Peyer's patch (tissue), 4 donors: ENCODE results near the gene IGF1R. TPM values are rescaled to one million over a fixed set of nuclear protein-coding genes. Genes with fewer than 3 reads are reported as not detected.

Source experiments
- DNase-seq, 3 donors: peaks; one replicate each; pipeline ENCODE4 v3.0.0-alpha.2; 2017 to 2019
- H3K27ac ChIP-seq, 4 donors: fragments of 200-600 bp; sonication (generic); one replicate each; pipeline ENCODE4 v1.5.1; 2016 to 2019
- H3K27me3 ChIP-seq, 2 donors: fragments of 200-600 bp; sonication (generic); one replicate each; pipeline ENCODE4 v1.5.1; 2019
- H3K36me3 ChIP-seq, 3 donors: fragments of 200-600 bp; sonication (generic); one replicate each; pipeline ENCODE4 v1.5.1; 2016 to 2019
- H3K4me1 ChIP-seq, 4 donors: fragments of 200-600 bp; sonication (generic); one replicate each; pipeline ENCODE4 v1.5.1; 2016 to 2019
- H3K4me3 ChIP-seq, 4 donors: fragments of 200-600 bp; sonication (generic); 1 replicate in 3 of 4; 2 replicates in 1 of 4; pipeline ENCODE4 v1.5.1; 2016 to 2019; ENCODE audit warnings: mild to moderate bottlenecking in 1 of 4
- H3K9me3 ChIP-seq, 4 donors: fragments of 200-600 bp; sonication (generic); one replicate each; pipeline ENCODE4 v1.5.1; 2016 to 2019; ENCODE audit warnings: mild to moderate bottlenecking in 1 of 4
- CTCF ChIP-seq, 6 experiments: fragments of 450-650 bp in 4 of 6; fragments of 200-600 bp in 2 of 6; sonication (generic) in 1 of 6; IDR thresholded peaks; one replicate each; pipeline ENCODE4 v1.5.1; 2017 to 2019; ENCODE audit warnings: antibody characterized with exemption in 6 of 6, mild to moderate bottlenecking in 3 of 6, moderate library complexity in 1 of 6
- POLR2A ChIP-seq, 2 donors: fragments of 450-650 bp; IDR thresholded peaks; one replicate each; pipeline ENCODE4 v1.5.1; 2017; ENCODE audit warnings: antibody characterized with exemption in 2 of 2, mild to moderate bottlenecking in 2 of 2, moderate library complexity in 2 of 2
- total RNA-seq, 4 donors: library from RNA; depleted of rRNA; stranded (reverse); fragments of >200 nt; gene quantifications; one replicate each; pipeline ENCODE4 v1.1.0, GENCODE V29; 2016

IGF1R gene
- total RNA-seq, 4 donors from 2014 or later: 29.6 to 176 (median 88.1) TPM

- no peak for DNase-seq
- H3K36me3 ChIP-seq: no peaks in the 10 kb centered on the region
- peaks cover 0 to 23% (median 0%) of the 10 kb centered on the region in 4 donors for H3K4me1 ChIP-seq
- no peak overlapping the region for H3K4me3 ChIP-seq
- H3K27me3 ChIP-seq: no peaks in the 10 kb centered on the region
- no peak overlapping the region for H3K27ac ChIP-seq
- no peaks in the 10 kb centered on the region for H3K9me3 ChIP-seq
- no peak for TF ChIP-seq CTCF (IDR thresholded peaks at IDR 0.05)
- no peak for TF ChIP-seq POLR2A (IDR thresholded peaks at IDR 0.05)
Measured at GRCh38 chr15:98684995-98685525, 36.7 kb downstream of the IGF1R start.

GRCh38 chr15:98686983-98687382 lies 38.6 kb downstream of the IGF1R start:
- TF ChIP-seq CTCF (IDR thresholded peaks at IDR 0.05): no peak
- no peak for TF ChIP-seq POLR2A (IDR thresholded peaks at IDR 0.05)
- no peak for DNase-seq
- no peaks in the 10 kb centered on the region for H3K27me3 ChIP-seq
- H3K4me3 ChIP-seq: no peak overlapping the region
- H3K27ac ChIP-seq: no peak overlapping the region
- H3K36me3 ChIP-seq: no peaks in the 10 kb centered on the region
- peaks cover 0 to 23% (median 0%) of the 10 kb centered on the region in 4 donors for H3K4me1 ChIP-seq
- no peaks in the 10 kb centered on the region for H3K9me3 ChIP-seq

- H3K27ac ChIP-seq: no peak overlapping the region
- no peak for DNase-seq
Measured at GRCh38 chr15:98689431-98689861, 41.1 kb downstream of the IGF1R start.

GRCh38 chr15:98690272-98690950 lies 42.1 kb downstream of the IGF1R start:
- no peak for DNase-seq
- Histone ChIP-seq H3K36me3 (no peaks in the 10 kb centered on the region), H3K4me3 (no peak overlapping the region), H3K27me3 (no peaks in the 10 kb centered on the region), H3K4me1 (peaks cover 0 to 7% (median 0%) of the 10 kb centered on the region in 4 donors), H3K9me3 (no peaks in the 10 kb centered on the region), H3K27ac (no peak overlapping the region)
- TF ChIP-seq CTCF (IDR thresholded peaks at IDR 0.05) (no peak), POLR2A (IDR thresholded peaks at IDR 0.05) (no peak)

More at GRCh38 chr15:98689431-98689861, 41.1 kb downstream of the IGF1R start:
- Histone ChIP-seq H3K4me3 (no peak overlapping the region), H3K36me3 (no peaks in the 10 kb centered on the region), H3K27me3 (no peaks in the 10 kb centered on the region), H3K4me1 (peaks cover 0 to 9% (median 0%) of the 10 kb centered on the region in 4 donors), H3K9me3 (no peaks in the 10 kb centered on the region)
- no peak for TF ChIP-seq POLR2A (IDR thresholded peaks at IDR 0.05)
- no peak for TF ChIP-seq CTCF (IDR thresholded peaks at IDR 0.05)

GRCh38 chr15:98692213-98692612 lies 43.9 kb downstream of the IGF1R start:
- no peaks in the 10 kb centered on the region for H3K9me3 ChIP-seq
- DNase-seq: no peak
- no peak overlapping the region for H3K4me3 ChIP-seq
- H3K36me3 ChIP-seq: no peaks in the 10 kb centered on the region
- TF ChIP-seq POLR2A (IDR thresholded peaks at IDR 0.05) (no peak), CTCF (IDR thresholded peaks at IDR 0.05) (no peak)
- H3K27ac ChIP-seq: no peak overlapping the region
- H3K4me1 ChIP-seq: peaks cover 0 to 7% (median 2%) of the 10 kb centered on the region in 4 donors
- no peaks in the 10 kb centered on the region for H3K27me3 ChIP-seq
